K562 (cell line): ENCODE results near the gene HCFC1R1. TPM values are rescaled to one million over a fixed set of nuclear protein-coding genes. Genes with fewer than 3 reads are reported as not detected.

Experiments used
- BRF1 ChIP-seq: IDR thresholded peaks from 3 replicates; pipeline ENCODE4 v1.6.1; 2011; ENCODE audit warnings: borderline replicate concordance, mild to moderate bottlenecking; ENCODE audit not compliant: insufficient read length; ENCODE audit errors: extremely low read depth
- HIVEP1 ChIP-seq: fragments of 250-450 bp; sonication (Bioruptor Pico); IDR thresholded peaks from 2 replicates; pipeline ENCODE4 v1.4.0; 2020; ENCODE audit warnings: mild to moderate bottlenecking
- KAT7 ChIP-seq: sonication (generic); formaldehyde crosslinking; IDR thresholded peaks from 2 replicates; pipeline ENCODE4 v1.8.0; 2022; ENCODE audit warnings: missing genetic modification reagents, mild to moderate bottlenecking, borderline replicate concordance
- MAFF ChIP-seq: IDR thresholded peaks from 2 replicates; pipeline ENCODE4 v1.6.1; 2012; ENCODE audit warnings: low read length, improper control_type of control experiment
- MXI1 ChIP-seq: IDR thresholded peaks from 2 replicates; pipeline ENCODE4 v1.6.1; 2011; ENCODE audit warnings: low read depth, mild to moderate bottlenecking, improper control_type of control experiment, low read length
- PKNOX1 ChIP-seq: fragments of 450-650 bp; IDR thresholded peaks from 2 replicates; pipeline ENCODE4 v1.6.1; 2016
- POLR2AphosphoS5 ChIP-seq: IDR thresholded peaks from 2 replicates; pipeline ENCODE4 v1.6.1; 2011; ENCODE audit warnings: mild to moderate bottlenecking, low read depth, low read length, moderate library complexity; ENCODE audit not compliant: control insufficient read depth, insufficient read depth
- ZFX ChIP-seq: sonication (generic); formaldehyde crosslinking; IDR thresholded peaks from 2 replicates; pipeline ENCODE4 v1.8.0; 2022; ENCODE audit warnings: mild to moderate bottlenecking, missing genetic modification reagents, moderate library complexity
- ZNF318 ChIP-seq, 2 experiments: fragments of 450-650 bp; IDR thresholded peaks; 2 replicates each; pipeline ENCODE4 v1.6.1; 2016; ENCODE audit warnings: mild to moderate bottlenecking in 2 of 2, borderline replicate concordance in 1 of 2, low read depth in 1 of 2, moderate library complexity in 1 of 2
- polyA plus RNA-seq, 8 experiments: library from polyadenylated mRNA; depleted of rRNA in 4 of 8; stranded (reverse) in 5 of 8; unstranded in 3 of 8; fragments of >200 nt; fragmentation: Nextera tagmentation in 2 of 8; fragmentation: Illumina TruSeq in 1 of 8; extraction: Ambion mirVana in 2 of 8; extraction: Trizol in 1 of 8; gene quantifications; 2 replicates each; pipeline versions ENCODE4 v1.2.1 to v1.2.3, GENCODE V29; 2011 to 2014; ENCODE audit warnings: inconsistent platforms in 1 of 8, missing spikeins in 1 of 8
- total RNA-seq, 7 experiments: library from RNA; depleted of rRNA in 6 of 7; stranded (reverse); fragments of >200 nt in 6 of 7; fragmentation: Illumina TruSeq in 2 of 7; extraction: Trizol in 2 of 7; gene quantifications; 2 replicates each; pipeline versions ENCODE4 v1.2.1 to v1.2.3, GENCODE V29; 2011 to 2021; ENCODE audit warnings: low replicate concordance in 1 of 7
- TF ChIP-seq, protein P1 (sequence below), 2 experiments: fragments of 450-650 bp; IDR thresholded peaks; 2 replicates each; pipeline ENCODE4 v1.6.1; 2016

HCFC1R1 gene
- total and polyA plus RNA-seq, 9 of the 15 experiments (the other 6 are each of a cell fraction or from before 2014, with no cell fraction given): 2.2 to 29.0 (median 11.2) TPM

DNA sequence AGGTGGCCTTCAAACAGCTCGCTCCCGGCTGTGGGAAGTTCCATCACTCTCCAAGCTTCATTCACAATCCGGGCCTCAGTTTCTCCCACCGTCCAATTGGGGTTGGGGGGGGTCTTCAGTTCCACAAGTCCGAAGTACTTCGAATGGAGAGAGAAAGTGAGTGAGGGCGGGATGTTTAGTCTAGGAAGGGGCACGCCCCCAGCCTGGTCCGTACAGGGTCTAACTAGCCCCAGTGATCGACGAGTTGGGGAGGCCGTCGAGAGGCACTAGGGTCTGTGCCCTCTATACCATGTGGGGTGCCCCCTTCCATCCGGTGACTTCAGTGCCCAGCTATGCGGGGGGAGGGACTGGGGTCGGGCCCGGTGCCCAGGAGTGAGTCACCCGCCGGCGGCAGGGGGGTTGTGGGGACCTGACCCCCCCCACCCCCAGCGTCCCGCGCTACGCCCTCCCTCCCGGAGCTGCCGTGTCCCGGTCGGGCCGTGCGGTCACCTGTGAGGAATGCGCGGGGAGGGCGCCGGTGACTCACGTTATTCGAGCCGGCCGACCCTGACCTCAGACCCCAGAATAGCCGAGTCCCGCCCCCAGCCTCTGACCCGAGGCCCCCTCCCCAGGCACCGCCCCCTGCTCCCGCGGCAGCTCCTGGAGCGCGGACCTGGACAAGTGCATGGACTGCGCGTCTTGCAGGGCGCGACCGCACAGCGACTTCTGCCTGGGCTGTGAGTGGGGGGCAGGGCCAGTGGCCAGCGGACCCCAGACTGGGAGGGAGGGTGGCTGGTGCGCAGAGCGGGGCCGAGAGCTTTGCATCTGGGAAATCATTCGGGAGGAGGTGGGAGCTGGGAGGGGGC, 2.9 kb downstream of the HCFC1R1 start (continued):
- TF ChIP-seq, protein P1, sequence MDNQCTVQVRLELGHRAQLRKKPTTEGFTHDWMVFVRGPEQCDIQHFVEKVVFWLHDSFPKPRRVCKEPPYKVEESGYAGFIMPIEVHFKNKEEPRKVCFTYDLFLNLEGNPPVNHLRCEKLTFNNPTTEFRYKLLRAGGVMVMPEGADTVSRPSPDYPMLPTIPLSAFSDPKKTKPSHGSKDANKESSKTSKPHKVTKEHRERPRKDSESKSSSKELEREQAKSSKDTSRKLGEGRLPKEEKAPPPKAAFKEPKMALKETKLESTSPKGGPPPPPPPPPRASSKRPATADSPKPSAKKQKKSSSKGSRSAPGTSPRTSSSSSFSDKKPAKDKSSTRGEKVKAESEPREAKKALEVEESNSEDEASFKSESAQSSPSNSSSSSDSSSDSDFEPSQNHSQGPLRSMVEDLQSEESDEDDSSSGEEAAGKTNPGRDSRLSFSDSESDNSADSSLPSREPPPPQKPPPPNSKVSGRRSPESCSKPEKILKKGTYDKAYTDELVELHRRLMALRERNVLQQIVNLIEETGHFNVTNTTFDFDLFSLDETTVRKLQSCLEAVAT (IDR thresholded peaks at IDR 0.05): 0 out of 4 replicates have a peak, but pooled peaks of 1 of the 2 experiments have one; percentile 10
- TF ChIP-seq KAT7 (CRISPR knock-in tag): peak; percentile 94; the same call in 1 of the 2 replicates
- TF ChIP-seq ZFX: peak; percentile 30
- TF ChIP-seq BRF1: no peak
- TF ChIP-seq HIVEP1 (CRISPR knock-in tag): no peak
- TF ChIP-seq MXI1: no peak; the same call in 1 of the 2 replicates
- peak; percentile 28; the same call in 1 of the 2 replicates for TF ChIP-seq POLR2AphosphoS5
- no peak for TF ChIP-seq MAFF
- TF ChIP-seq PKNOX1: no peak
- TF ChIP-seq ZNF318 (IDR thresholded peaks at IDR 0.05; ENCODE audit: borderline replicate concordance in 1 of 2, low read depth in 1 of 2): 0 out of 4 replicates have a peak, but pooled peaks of 1 of the 2 experiments have one; percentile 19
